ENCODE results near the gene ZSCAN30. TPM values are rescaled to one million over a fixed set of nuclear protein-coding genes. Genes with fewer than 3 reads are reported as not detected.
A peak's percentile ranks its signal among the peaks of the same experiment; 100 is the strongest.
"Not testable (repeated sequence)": the region's sequence is repeated elsewhere in the genome, so short reads cannot be mapped to it uniquely, and the experiment has no call there.

The ZSCAN30 gene
- total RNA-seq, 2 donors from 2014 or later, result 10.0 to 11.1 TPM

DNA sequence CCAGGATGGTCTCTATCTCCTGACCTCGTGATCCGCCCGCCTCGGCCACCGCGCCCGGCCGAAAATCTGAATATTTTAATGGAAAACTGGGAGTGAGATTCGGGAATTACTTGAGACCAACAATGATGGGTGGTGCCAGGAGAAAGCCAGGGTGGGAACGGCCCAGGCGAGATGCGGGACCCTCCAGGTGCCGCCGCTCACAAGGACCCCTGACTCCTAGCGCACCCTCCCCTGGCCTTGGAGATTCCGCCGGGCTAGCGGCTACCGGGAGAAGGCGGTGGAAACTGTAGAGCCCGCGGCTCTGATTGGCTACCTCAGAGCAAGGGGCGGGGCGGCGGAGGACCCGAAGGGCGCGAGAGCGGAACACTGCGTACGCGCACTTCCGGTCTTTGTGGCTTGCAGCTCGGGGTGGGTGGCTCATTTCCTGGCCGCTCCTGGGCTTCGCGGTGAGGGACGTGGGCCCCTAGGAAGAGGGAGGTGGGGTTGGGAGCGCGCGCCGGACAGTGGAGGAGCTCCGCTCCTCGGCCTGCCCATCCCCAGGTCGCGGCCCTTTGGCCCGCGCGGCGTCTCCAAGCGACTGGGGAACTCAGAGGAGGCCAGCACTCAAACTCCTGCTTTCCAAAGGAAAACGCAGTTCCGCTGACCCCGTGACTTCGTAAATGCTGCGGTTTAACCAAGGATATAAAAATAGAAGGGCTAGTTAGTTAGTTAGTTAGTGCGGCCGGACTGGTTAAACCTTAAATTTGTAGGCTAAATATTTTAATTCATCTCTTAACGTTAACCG, 49.2 kb downstream of the ZSCAN30 start, which contains the start of gene ZNF397:
Gene ZNF397 (plus strand): TSS at position 371 of the 784 bp plus-strand sequence. CDS start 1,437 bp downstream, outside the sequence.
- H3K27me3 Mint-ChIP-seq, result peaks cover under 1% of the 10 kb centered on the region
- H3K4me1 Mint-ChIP-seq, result peaks cover 11% of the 10 kb centered on the region
- H3K27ac Mint-ChIP-seq, result peak within 1 kb of the TSS; percentile 94
- peak within 1 kb of the TSS; percentile 92 for H3K4me3 Mint-ChIP-seq
- DNase-seq, result peak; percentile 90 to 92 (median 90)
- no peaks in the 10 kb centered on the region for H3K9me3 ChIP-seq (ENCODE audit: control insufficient read depth, low read length, poor library complexity, severe bottlenecking)
- peaks cover 15% of the 10 kb centered on the region for H3K36me3 Mint-ChIP-seq (ENCODE audit: low read depth)
- peak; percentile 98 for ATAC-seq

DNA sequence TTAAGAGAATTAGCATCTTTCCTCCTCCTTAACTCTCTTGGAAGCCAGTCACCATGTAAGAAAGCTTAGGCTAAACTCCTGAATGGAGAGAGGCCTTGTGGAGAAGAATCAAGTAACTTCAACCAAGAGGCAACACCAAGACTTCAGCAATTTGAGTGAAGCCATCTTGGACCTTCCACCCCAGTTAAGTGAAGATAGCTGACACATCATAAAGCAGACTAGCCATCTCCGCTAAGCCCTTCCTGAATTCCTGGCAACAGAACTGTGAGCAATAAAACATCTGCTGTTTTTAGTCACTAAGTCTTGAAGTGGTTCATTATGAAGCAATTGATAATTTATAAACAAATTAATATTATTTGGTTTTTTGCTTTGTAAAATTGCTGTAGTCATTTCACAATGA, 50.7 kb downstream of the ZSCAN30 start:
- H3K9me3 ChIP-seq (ENCODE audit: control insufficient read depth, low read length, poor library complexity, severe bottlenecking), result no peaks in the 10 kb centered on the region
- Mint-ChIP-seq H3K36me3 (ENCODE audit: low read depth) (peaks cover 8% of the 10 kb centered on the region), H3K4me1 (peaks cover 11% of the 10 kb centered on the region), H3K4me3 (no peak overlapping the region), H3K27me3 (peaks cover 4% of the 10 kb centered on the region), H3K27ac (no peak overlapping the region)
- ATAC-seq, result no peak
- DNase-seq, result no peak

GRCh38 chr18:35236571-35237363, 53.3 kb downstream of the ZSCAN30 start:
- H3K9me3 ChIP-seq (ENCODE audit: control insufficient read depth, low read length, poor library complexity, severe bottlenecking), result no peaks in the 10 kb centered on the region
- no peak for DNase-seq
- no peak overlapping the region for H3K27ac Mint-ChIP-seq

GRCh38 chr18:35231052-35231451, 59.0 kb downstream of the ZSCAN30 start:
- H3K27me3 Mint-ChIP-seq, result peaks cover 17% of the 10 kb centered on the region
- H3K4me1 Mint-ChIP-seq, result peaks cover 3% of the 10 kb centered on the region
- H3K36me3 Mint-ChIP-seq (ENCODE audit: low read depth), result no peaks in the 10 kb centered on the region
- no peaks in the 10 kb centered on the region for H3K9me3 ChIP-seq (ENCODE audit: control insufficient read depth, low read length, poor library complexity, severe bottlenecking)
- peak; percentile 49 to 72 (median 55) for DNase-seq
- H3K27ac Mint-ChIP-seq, result no peak overlapping the region
- peak overlapping the region; percentile 69 for H3K4me3 Mint-ChIP-seq
- peak; percentile 95 for ATAC-seq

More at GRCh38 chr18:35236571-35237363, 53.3 kb downstream of the ZSCAN30 start:
- ATAC-seq, result no peak
- Mint-ChIP-seq H3K4me3 (no peak overlapping the region), H3K4me1 (peaks cover 4% of the 10 kb centered on the region), H3K27me3 (peaks cover 12% of the 10 kb centered on the region), H3K36me3 (ENCODE audit: low read depth) (no peaks in the 10 kb centered on the region)

- ATAC-seq, result peak; percentile 12
- peaks cover 9% of the 10 kb centered on the region for H3K4me1 Mint-ChIP-seq
Measured at GRCh38 chr18:35227254-35227653, 62.8 kb downstream of the ZSCAN30 start.

DNA sequence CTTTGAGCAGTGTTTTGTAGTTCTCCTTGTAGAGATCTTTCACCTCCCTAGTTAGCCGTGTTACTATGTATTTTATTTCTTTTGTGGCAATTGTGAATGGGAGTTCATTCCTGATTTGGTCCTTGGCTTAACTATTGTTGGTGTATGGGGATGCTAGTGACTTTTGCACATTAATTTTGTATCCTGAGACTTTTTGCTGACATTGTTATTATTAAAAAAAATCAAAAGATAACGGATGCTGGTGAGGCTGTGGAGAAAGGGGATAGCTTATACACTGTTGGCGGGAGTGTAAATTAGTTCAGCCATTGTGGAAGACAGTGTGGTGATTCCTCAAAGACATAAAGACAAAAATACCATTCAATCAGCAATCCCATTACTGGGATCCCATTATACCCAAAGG, 66.2 kb downstream of the ZSCAN30 start:
- DNase-seq (no peak), ATAC-seq (no peak)
- Mint-ChIP-seq H3K4me3 (no peak overlapping the region), H3K36me3 (ENCODE audit: low read depth) (peaks cover 2% of the 10 kb centered on the region), H3K27me3 (peaks cover 14% of the 10 kb centered on the region), H3K27ac (no peak overlapping the region), H3K4me1 (peaks cover 6% of the 10 kb centered on the region)
- no peaks in the 10 kb centered on the region for H3K9me3 ChIP-seq (ENCODE audit: control insufficient read depth, low read length, poor library complexity, severe bottlenecking)

More at GRCh38 chr18:35227254-35227653, 62.8 kb downstream of the ZSCAN30 start:
- Mint-ChIP-seq H3K27me3 (peaks cover 19% of the 10 kb centered on the region), H3K36me3 (ENCODE audit: low read depth) (peaks cover 2% of the 10 kb centered on the region), H3K4me3 (no peak overlapping the region), H3K27ac (no peak overlapping the region)
- no peak for DNase-seq
- H3K9me3 ChIP-seq (ENCODE audit: control insufficient read depth, low read length, poor library complexity, severe bottlenecking), result no peaks in the 10 kb centered on the region

GRCh38 chr18:35220424-35220823, 69.6 kb downstream of the ZSCAN30 start:
- no peak overlapping the region for H3K27ac Mint-ChIP-seq
- peaks cover 7% of the 10 kb centered on the region for H3K36me3 Mint-ChIP-seq (ENCODE audit: low read depth)

DNA sequence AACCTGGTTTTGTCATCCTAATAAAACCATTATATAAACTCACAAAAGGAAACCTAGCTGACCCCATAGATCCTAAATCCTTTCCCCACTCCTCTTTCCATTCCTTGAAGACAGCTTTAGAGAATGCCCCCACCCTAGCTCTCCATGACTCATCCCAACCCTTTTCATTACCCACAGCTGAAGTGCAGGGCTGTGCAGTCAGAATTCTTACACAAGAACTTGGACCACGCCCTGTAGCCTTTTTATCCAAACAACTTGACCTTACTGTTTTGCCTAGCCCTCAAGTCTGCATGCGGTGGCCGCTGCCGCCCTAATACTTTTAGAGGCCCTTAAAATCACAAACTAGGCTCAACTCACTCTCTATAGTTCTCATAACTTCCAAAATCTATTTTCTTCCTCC, 70.7 kb downstream of the ZSCAN30 start:
- H3K4me3 Mint-ChIP-seq; ATAC-seq; H3K4me1 Mint-ChIP-seq; DNase-seq; H3K27ac Mint-ChIP-seq; H3K36me3 Mint-ChIP-seq (ENCODE audit: low read depth); H3K9me3 ChIP-seq (ENCODE audit: control insufficient read depth, low read length, poor library complexity, severe bottlenecking): not testable (repeated sequence)
- peaks cover 33% of the 10 kb centered on the region for H3K27me3 Mint-ChIP-seq

More at GRCh38 chr18:35220424-35220823, 69.6 kb downstream of the ZSCAN30 start:
- DNase-seq (no peak), ATAC-seq (no peak)
- peaks cover 6% of the 10 kb centered on the region for H3K4me1 Mint-ChIP-seq
- peaks cover 34% of the 10 kb centered on the region for H3K27me3 Mint-ChIP-seq
- H3K9me3 ChIP-seq (ENCODE audit: control insufficient read depth, low read length, poor library complexity, severe bottlenecking), result no peaks in the 10 kb centered on the region
- H3K4me3 Mint-ChIP-seq, result no peak overlapping the region

- not testable (repeated sequence) for H3K27ac Mint-ChIP-seq; ATAC-seq; DNase-seq; H3K9me3 ChIP-seq (ENCODE audit: control insufficient read depth, low read length, poor library complexity, severe bottlenecking); H3K4me1 Mint-ChIP-seq; H3K36me3 Mint-ChIP-seq (ENCODE audit: low read depth); H3K4me3 Mint-ChIP-seq
- peaks cover 20% of the 10 kb centered on the region for H3K27me3 Mint-ChIP-seq
Measured at GRCh38 chr18:35216611-35217010, 73.4 kb downstream of the ZSCAN30 start.

DNA sequence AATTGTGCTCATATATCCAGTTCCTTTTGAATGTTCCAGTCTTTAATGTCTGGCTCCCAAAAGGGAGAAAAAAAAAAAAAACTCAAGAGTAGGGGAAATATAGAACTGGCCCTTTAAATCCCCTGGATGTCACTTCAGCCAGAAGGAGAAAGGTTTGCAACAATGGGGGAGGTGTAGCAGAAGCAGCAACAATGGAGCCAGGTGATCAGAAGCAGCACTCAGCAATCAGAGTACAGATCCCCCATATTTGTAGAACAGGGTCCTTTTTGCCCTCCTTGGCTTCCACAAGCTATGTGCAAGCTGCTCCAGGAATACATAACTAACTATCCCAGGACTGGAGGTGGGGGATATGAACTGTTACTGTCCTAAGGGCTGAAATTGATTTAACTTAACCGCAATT, 75.0 kb downstream of the ZSCAN30 start:
- no peak overlapping the region for H3K4me3 Mint-ChIP-seq
- no peak overlapping the region for H3K27ac Mint-ChIP-seq
- DNase-seq, result no peak
- no peaks in the 10 kb centered on the region for H3K4me1 Mint-ChIP-seq
- H3K36me3 Mint-ChIP-seq (ENCODE audit: low read depth), result peaks cover 5% of the 10 kb centered on the region
- no peak for ATAC-seq
- no peaks in the 10 kb centered on the region for H3K9me3 ChIP-seq (ENCODE audit: control insufficient read depth, low read length, poor library complexity, severe bottlenecking)
- H3K27me3 Mint-ChIP-seq, result peaks cover 20% of the 10 kb centered on the region

GRCh38 chr18:35205746-35206458, 84.1 kb downstream of the ZSCAN30 start:
- DNase-seq; H3K36me3 Mint-ChIP-seq (ENCODE audit: low read depth); H3K4me1 Mint-ChIP-seq; ATAC-seq; H3K4me3 Mint-ChIP-seq; H3K9me3 ChIP-seq (ENCODE audit: control insufficient read depth, low read length, poor library complexity, severe bottlenecking); H3K27ac Mint-ChIP-seq: not testable (repeated sequence)
- peaks cover 11% of the 10 kb centered on the region for H3K27me3 Mint-ChIP-seq

GRCh38 chr18:35205199-35205712, 84.8 kb downstream of the ZSCAN30 start:
- H3K27me3 Mint-ChIP-seq, result peaks cover 12% of the 10 kb centered on the region
- H3K9me3 ChIP-seq (ENCODE audit: control insufficient read depth, low read length, poor library complexity, severe bottlenecking), result no peaks in the 10 kb centered on the region
- no peak overlapping the region for H3K4me3 Mint-ChIP-seq
- H3K36me3 Mint-ChIP-seq (ENCODE audit: low read depth), result no peaks in the 10 kb centered on the region
- no peaks in the 10 kb centered on the region for H3K4me1 Mint-ChIP-seq
- DNase-seq (no peak), ATAC-seq (no peak)
- no peak overlapping the region for H3K27ac Mint-ChIP-seq

GRCh38 chr18:35203067-35203466, 87.0 kb downstream of the ZSCAN30 start:
- no peak overlapping the region for H3K4me3 Mint-ChIP-seq
- no peaks in the 10 kb centered on the region for H3K9me3 ChIP-seq (ENCODE audit: control insufficient read depth, low read length, poor library complexity, severe bottlenecking)
- no peaks in the 10 kb centered on the region for H3K4me1 Mint-ChIP-seq
- DNase-seq (no peak), ATAC-seq (no peak)
- H3K27ac Mint-ChIP-seq, result no peak overlapping the region
- peaks cover 12% of the 10 kb centered on the region for H3K27me3 Mint-ChIP-seq
- H3K36me3 Mint-ChIP-seq (ENCODE audit: low read depth), result no peaks in the 10 kb centered on the region

Measured in T-helper 17 cell (primary cell).